Upper lobe of left lung (tissue), 4 donors: ENCODE measurements around the gene CAMK2B.

Experiments
- EP300 ChIP-seq, 4 donors: sonication (generic); formaldehyde crosslinking; IDR thresholded peaks; one replicate each; pipeline ENCODE4 v1.5.1; 2017; ENCODE audit warnings: antibody characterized with exemption in 4 of 4, control low read depth in 2 of 4
- POLR2A ChIP-seq, 4 donors: fragments of 450-650 bp; IDR thresholded peaks; one replicate each; pipeline ENCODE4 v1.5.1; 2016 to 2017; ENCODE audit warnings: antibody characterized with exemption in 4 of 4, mild to moderate bottlenecking in 2 of 4
- POLR2AphosphoS5 ChIP-seq, 2 donors: sonication (generic); formaldehyde crosslinking; IDR thresholded peaks; one replicate each; pipeline ENCODE4 v1.5.1; 2017; ENCODE audit warnings: antibody characterized with exemption in 2 of 2
- TF ChIP-seq, protein P1 (sequence below), 6 experiments: fragments of 450-650 bp in 4 of 6; fragments of 200-600 bp in 2 of 6; sonication (generic) in 2 of 6; IDR thresholded peaks; one replicate each; pipeline ENCODE4 v1.5.1; 2016 to 2019; ENCODE audit warnings: antibody characterized with exemption in 6 of 6

- TF ChIP-seq, protein P1, sequence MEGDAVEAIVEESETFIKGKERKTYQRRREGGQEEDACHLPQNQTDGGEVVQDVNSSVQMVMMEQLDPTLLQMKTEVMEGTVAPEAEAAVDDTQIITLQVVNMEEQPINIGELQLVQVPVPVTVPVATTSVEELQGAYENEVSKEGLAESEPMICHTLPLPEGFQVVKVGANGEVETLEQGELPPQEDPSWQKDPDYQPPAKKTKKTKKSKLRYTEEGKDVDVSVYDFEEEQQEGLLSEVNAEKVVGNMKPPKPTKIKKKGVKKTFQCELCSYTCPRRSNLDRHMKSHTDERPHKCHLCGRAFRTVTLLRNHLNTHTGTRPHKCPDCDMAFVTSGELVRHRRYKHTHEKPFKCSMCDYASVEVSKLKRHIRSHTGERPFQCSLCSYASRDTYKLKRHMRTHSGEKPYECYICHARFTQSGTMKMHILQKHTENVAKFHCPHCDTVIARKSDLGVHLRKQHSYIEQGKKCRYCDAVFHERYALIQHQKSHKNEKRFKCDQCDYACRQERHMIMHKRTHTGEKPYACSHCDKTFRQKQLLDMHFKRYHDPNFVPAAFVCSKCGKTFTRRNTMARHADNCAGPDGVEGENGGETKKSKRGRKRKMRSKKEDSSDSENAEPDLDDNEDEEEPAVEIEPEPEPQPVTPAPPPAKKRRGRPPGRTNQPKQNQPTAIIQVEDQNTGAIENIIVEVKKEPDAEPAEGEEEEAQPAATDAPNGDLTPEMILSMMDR (IDR thresholded peaks at IDR 0.05), result no peak
- TF ChIP-seq POLR2A (IDR thresholded peaks at IDR 0.05) (no peak), EP300 (IDR thresholded peaks at IDR 0.05) (no peak), POLR2AphosphoS5 (IDR thresholded peaks at IDR 0.05) (no peak)
These were observed 49.3 kb downstream of the CAMK2B start for GRCh38 chr7:44275957-44276570.
